HUES64 (cell line): ENCODE results near the gene ALG2.
"Not testable (repeated sequence)": the region's sequence is repeated elsewhere in the genome, so short reads cannot be mapped to it uniquely, and the experiment has no call there.

Experiments
- H3K27ac ChIP-seq: 2 replicates; pipeline ENCODE4 v1.7.0; 2013; ENCODE audit warnings: low read depth, low read length, inconsistent platforms
- H3K27me3 ChIP-seq: 2 replicates; pipeline ENCODE4 v1.6.1; 2013; ENCODE audit warnings: mild to moderate bottlenecking, low read length; ENCODE audit not compliant: insufficient read depth
- H3K36me3 ChIP-seq: 2 replicates; pipeline ENCODE4 v1.6.1; 2013; ENCODE audit warnings: mild to moderate bottlenecking, low read length; ENCODE audit not compliant: insufficient read depth
- H3K4me1 ChIP-seq: 2 replicates; pipeline ENCODE4 v1.6.1; 2013; ENCODE audit warnings: mild to moderate bottlenecking, low read length, moderate library complexity; ENCODE audit not compliant: insufficient read depth
- H3K4me3 ChIP-seq: 2 replicates; pipeline ENCODE4 v1.5.1; 2013; ENCODE audit warnings: mild to moderate bottlenecking, low read length, moderate library complexity
- H3K9ac ChIP-seq: 2 replicates; pipeline ENCODE4 v1.6.1; 2013; ENCODE audit warnings: mild to moderate bottlenecking, low read depth, low read length
- H3K9me3 ChIP-seq: 2 replicates; pipeline ENCODE4 v1.6.1; 2013; ENCODE audit warnings: low read depth, low read length; ENCODE audit not compliant: insufficient read depth
- WGBS: fragments of 150-250, 120-280 bp; methylation state at CpG from one replicate; pipeline ENCODE4 v1.1.7; 2013; ENCODE audit warnings: missing lambda C conversion rate; 5-methylcytosine and 5-hydroxymethylcytosine counted together

ALG2 gene

GRCh38 chr9:99216073-99216472 is 5.7 kb downstream of the ALG2 start:
- no peak overlapping the region for H3K9ac ChIP-seq
- no peaks in the 10 kb centered on the region; the same call in none of the 2 replicates for H3K4me1 ChIP-seq
- no peaks in the 10 kb centered on the region for H3K9me3 ChIP-seq
- no peak overlapping the region for H3K4me3 ChIP-seq
- WGBS = 95% methylated on average over 1 of the region's 1 CpG
- H3K27ac ChIP-seq = no peak overlapping the region
- H3K27me3 ChIP-seq = no peaks in the 10 kb centered on the region
- peaks cover 25% of the 10 kb centered on the region for H3K36me3 ChIP-seq

GRCh38 chr9:99213197-99213596 is 8.5 kb downstream of the ALG2 start:
- WGBS = 100% methylated on average over 1 of the region's 1 CpG
- Histone ChIP-seq H3K27ac (no peak overlapping the region), H3K9ac (no peak overlapping the region), H3K27me3 (no peaks in the 10 kb centered on the region), H3K36me3 (peaks cover 20% of the 10 kb centered on the region), H3K4me3 (no peak overlapping the region), H3K9me3 (no peaks in the 10 kb centered on the region), H3K4me1 (no peaks in the 10 kb centered on the region; the same call in 1 of the 2 replicates)

DNA sequence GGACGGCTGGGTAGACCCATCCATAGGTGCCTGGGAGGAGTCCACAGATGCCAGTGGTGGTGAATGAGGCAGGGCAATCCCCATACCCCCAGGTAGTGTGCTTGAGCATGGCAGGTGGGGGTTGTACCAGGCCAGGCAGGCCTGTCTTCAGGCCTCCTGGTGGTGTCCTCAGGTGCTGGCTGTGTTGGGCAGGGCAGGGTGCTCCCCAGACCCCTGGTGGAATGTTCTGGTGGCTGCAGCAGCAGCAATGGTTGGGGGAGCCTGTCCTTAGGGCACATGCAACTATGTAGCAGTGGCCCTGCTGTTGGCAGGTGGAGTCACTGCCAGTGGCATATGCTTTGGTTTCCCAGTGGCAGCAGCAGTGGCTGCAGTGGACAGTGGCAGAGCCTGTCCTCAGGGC is 10.0 kb downstream of the ALG2 start:
- 71% methylated on average over 1 of the region's 1 CpG for WGBS
- Histone ChIP-seq H3K9me3 (no peaks in the 10 kb centered on the region), H3K36me3 (peaks cover 6% of the 10 kb centered on the region), H3K4me3 (no peak overlapping the region), H3K27me3 (no peaks in the 10 kb centered on the region), H3K4me1 (no peaks in the 10 kb centered on the region; the same call in 1 of the 2 replicates), H3K9ac (no peak overlapping the region), H3K27ac (no peak overlapping the region)

DNA sequence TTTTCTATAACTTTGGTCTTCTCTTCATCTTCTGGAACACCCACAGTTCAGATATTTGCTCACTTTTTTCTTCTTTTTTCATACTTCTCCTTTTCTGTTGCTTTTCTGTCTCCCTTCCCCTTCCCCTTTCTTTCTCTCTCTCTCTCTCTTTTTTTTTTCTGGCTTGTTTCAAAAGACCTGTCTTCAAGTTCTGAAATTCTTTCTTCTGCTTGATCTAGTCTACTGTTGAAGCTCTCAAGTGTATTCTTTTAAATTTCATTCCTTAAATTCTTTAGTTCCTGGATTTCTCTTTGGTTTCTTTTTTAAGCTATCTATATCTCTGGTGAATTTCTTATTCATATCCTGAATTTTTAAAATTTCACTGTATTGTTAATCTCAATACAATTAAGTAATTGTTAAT is 11.2 kb downstream of the ALG2 start:
- peaks cover 4% of the 10 kb centered on the region; the same call in 1 of the 2 replicates for H3K36me3 ChIP-seq
- no peak overlapping the region for H3K27ac ChIP-seq
- H3K27me3 ChIP-seq = no peaks in the 10 kb centered on the region
- H3K9ac ChIP-seq = no peak overlapping the region
- no peaks in the 10 kb centered on the region for H3K9me3 ChIP-seq
- no peaks in the 10 kb centered on the region for H3K4me1 ChIP-seq
- H3K4me3 ChIP-seq = no peak overlapping the region

GRCh38 chr9:99201603-99202002 is 20.1 kb downstream of the ALG2 start:
- no peak overlapping the region for H3K9ac ChIP-seq
- H3K36me3 ChIP-seq = no peaks in the 10 kb centered on the region
- no peak overlapping the region for H3K4me3 ChIP-seq
- no peaks in the 10 kb centered on the region for H3K4me1 ChIP-seq
- no peaks in the 10 kb centered on the region for H3K9me3 ChIP-seq
- no peaks in the 10 kb centered on the region for H3K27me3 ChIP-seq
- no peak overlapping the region for H3K27ac ChIP-seq
- WGBS = 88% methylated on average over 5 of the region's 5 CpGs

DNA sequence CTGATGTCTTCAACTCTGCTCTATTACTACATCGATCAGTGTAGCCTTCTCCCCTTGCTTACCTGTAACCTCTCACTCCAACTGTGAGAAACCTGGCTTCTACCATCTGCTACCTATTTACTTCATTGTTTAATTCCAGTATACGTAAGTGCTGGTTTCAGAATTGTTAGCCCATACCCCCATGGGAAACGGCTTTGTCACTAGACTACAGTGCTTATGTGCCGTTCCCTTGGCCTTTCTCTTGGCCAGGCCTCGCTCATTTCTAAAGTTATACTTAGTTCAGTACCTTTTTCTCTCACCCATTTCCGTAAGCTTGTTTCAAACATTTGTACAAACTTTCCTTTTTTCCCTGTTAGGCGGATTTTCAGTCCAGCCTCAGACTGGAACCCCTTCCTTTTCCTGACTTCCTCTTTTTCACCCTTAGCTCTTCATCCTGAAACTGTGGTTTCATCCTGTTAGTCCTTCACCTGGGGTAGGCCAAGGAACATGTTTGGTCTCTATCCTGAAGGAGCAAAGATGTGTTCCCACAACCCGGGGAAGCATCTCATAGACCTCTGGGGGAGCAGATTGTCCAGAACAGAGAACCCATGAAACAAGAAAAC is 21.7 kb downstream of the ALG2 start:
- 89% methylated on average over 8 of the region's 8 CpGs for WGBS
- Histone ChIP-seq H3K27me3 (no peaks in the 10 kb centered on the region), H3K36me3 (no peaks in the 10 kb centered on the region), H3K9ac (no peak overlapping the region), H3K4me1 (no peaks in the 10 kb centered on the region), H3K27ac (no peak overlapping the region), H3K4me3 (no peak overlapping the region), H3K9me3 (no peaks in the 10 kb centered on the region)

- Histone ChIP-seq H3K9me3 (no peaks in the 10 kb centered on the region), H3K27me3 (no peaks in the 10 kb centered on the region), H3K4me3 (no peak overlapping the region), H3K27ac (no peak overlapping the region), H3K36me3 (no peaks in the 10 kb centered on the region), H3K4me1 (no peaks in the 10 kb centered on the region), H3K9ac (no peak overlapping the region)
- 61% methylated on average over 9 of the region's 9 CpGs for WGBS
These were observed 23.8 kb downstream of the ALG2 start for GRCh38 chr9:99197987-99198386.

DNA sequence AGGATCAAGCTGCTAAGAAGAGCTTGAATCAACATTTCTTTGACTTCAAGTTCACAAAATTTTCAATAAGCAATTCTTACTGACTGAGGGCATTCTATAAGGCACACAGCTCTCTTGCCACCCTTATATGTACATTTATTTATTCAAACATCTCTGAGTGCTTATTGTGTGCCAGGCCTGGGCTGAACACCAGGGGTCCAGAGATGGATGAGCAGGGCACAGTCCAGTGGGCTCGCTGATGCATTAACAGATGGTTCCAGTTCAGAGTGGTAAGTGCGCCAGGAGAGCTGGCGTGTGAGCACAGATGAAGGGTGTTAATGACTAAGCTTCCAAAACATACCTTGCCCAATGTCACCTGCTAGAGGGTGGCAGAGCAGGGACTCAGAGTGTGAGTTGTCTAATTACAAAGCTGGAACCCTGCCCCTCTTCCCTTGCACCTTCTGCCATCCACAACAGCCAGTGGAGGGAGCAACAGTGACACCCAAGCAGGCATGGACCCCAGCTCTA is 24.6 kb downstream of the ALG2 start:
- no peak overlapping the region for H3K4me3 ChIP-seq

DNA sequence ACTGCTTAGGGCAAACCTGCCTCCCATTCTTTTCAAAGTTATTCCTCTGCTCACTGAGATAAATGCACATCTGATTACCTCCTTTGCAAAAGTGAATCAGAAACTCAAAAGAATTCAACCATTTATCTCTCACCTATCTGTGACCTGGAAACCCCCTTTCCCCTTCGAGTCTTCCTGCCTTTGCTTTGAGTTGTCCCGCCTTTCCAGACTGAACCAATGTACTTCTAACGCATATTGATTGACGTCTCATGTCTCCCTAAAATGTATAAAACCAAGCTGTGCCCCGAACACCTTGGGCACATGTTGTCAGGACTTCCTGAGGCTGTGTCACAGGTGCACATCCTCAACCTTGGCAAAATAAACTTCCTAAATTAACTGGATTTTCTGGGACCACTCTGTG is 25.3 kb downstream of the ALG2 start:
- H3K9ac ChIP-seq, H3K4me3 ChIP-seq, H3K4me1 ChIP-seq, H3K27ac ChIP-seq, H3K27me3 ChIP-seq, H3K9me3 ChIP-seq, H3K36me3 ChIP-seq: not testable (repeated sequence)
- WGBS = 87% methylated on average over 5 of the region's 5 CpGs

More for the DNA sequence above, 24.6 kb downstream of the ALG2 start:
- Histone ChIP-seq H3K27ac (no peak overlapping the region), H3K36me3 (no peaks in the 10 kb centered on the region), H3K9me3 (no peaks in the 10 kb centered on the region), H3K27me3 (no peaks in the 10 kb centered on the region), H3K4me1 (no peaks in the 10 kb centered on the region), H3K9ac (no peak overlapping the region)
- 93% methylated on average over 3 of the region's 3 CpGs for WGBS

- no peak overlapping the region for H3K27ac ChIP-seq
- no peaks in the 10 kb centered on the region for H3K4me1 ChIP-seq
- H3K4me3 ChIP-seq = no peak overlapping the region
- 97% methylated on average over 1 of the region's 2 CpGs for WGBS
- H3K9ac ChIP-seq = no peak overlapping the region
- H3K36me3 ChIP-seq = no peaks in the 10 kb centered on the region
- no peaks in the 10 kb centered on the region for H3K27me3 ChIP-seq
- H3K9me3 ChIP-seq = no peaks in the 10 kb centered on the region
These were observed 28.3 kb downstream of the ALG2 start for GRCh38 chr9:99193466-99193821.

- 79% methylated on average over 5 of the region's 5 CpGs for WGBS
These were observed 28.8 kb downstream of the ALG2 start for GRCh38 chr9:99192786-99193465.

More at GRCh38 chr9:99192786-99193465, 28.8 kb downstream of the ALG2 start:
- H3K27me3 ChIP-seq = no peaks in the 10 kb centered on the region
- no peak overlapping the region for H3K27ac ChIP-seq
- no peak overlapping the region for H3K9ac ChIP-seq
- no peaks in the 10 kb centered on the region for H3K36me3 ChIP-seq
- H3K4me1 ChIP-seq = no peaks in the 10 kb centered on the region
- H3K4me3 ChIP-seq = no peak overlapping the region
- H3K9me3 ChIP-seq = no peaks in the 10 kb centered on the region
